Left lung (tissue), 10 donors: ENCODE measurements around the gene CLCN5. TPM values are rescaled to one million over a fixed set of nuclear protein-coding genes. Genes with fewer than 3 reads are reported as not detected.
A peak's percentile ranks its signal among the peaks of the same experiment; 100 is the strongest.

Source experiments
- ATAC-seq: fragments of 200-7000 bp; cut with Tn5 transposase; one replicate; pipeline ENCODE4 v1.9.1; 2020; ENCODE audit warnings: moderate library complexity
- DNase-seq, 4 donors: peaks; one replicate each; pipeline ENCODE4 v3.0.0-alpha.2; 2013 to 2020
- H3K27ac ChIP-seq, 2 donors: fragments of 200-600 bp; sonication (generic) in 1 of 2; one replicate each; pipeline versions ENCODE4 v1.5.0 to v1.8.0; 2020 to 2021
- H3K27me3 ChIP-seq, 2 donors: fragments of 200-600 bp; sonication (generic) in 1 of 2; one replicate each; pipeline versions ENCODE4 v1.5.0 to v1.8.0; 2020 to 2021
- H3K36me3 ChIP-seq, 2 donors: fragments of 200-600 bp; sonication (generic) in 1 of 2; one replicate each; pipeline versions ENCODE4 v1.5.0 to v1.8.0; 2020 to 2021
- H3K4me1 ChIP-seq, 2 donors: fragments of 200-600 bp; one replicate each; pipeline ENCODE4 v1.8.0; 2021
- H3K4me3 ChIP-seq, 2 donors: fragments of 200-600 bp; sonication (generic) in 1 of 2; one replicate each; pipeline versions ENCODE4 v1.5.0 to v1.8.0; 2020 to 2021; ENCODE audit warnings: mild to moderate bottlenecking in 1 of 2
- H3K9me3 ChIP-seq, 2 donors: fragments of 200-600 bp; sonication (generic) in 1 of 2; one replicate each; pipeline versions ENCODE4 v1.5.0 to v1.8.0; 2020 to 2021
- intact Hi-C, 2 donors: fragments of 100-400 bp; cut with DNase I; formaldehyde crosslinking; loops; one replicate each; pipeline versions ENCODE4 v1.11.2 to v1.14.2; 2022
- polyA plus RNA-seq, 6 donors: library from polyadenylated mRNA; unstranded; fragments of 120-200 nt; gene quantifications; one replicate each; pipeline ENCODE4 v1.2.1, GENCODE V29; 2013; ENCODE audit not compliant: insufficient read length in 6 of 6
- total RNA-seq, 2 donors: library from RNA; stranded (reverse); fragmentation: NEBNext Ultra II Directional; extraction: Animal tissue kit (Norgen Biotek cat#: 25700); gene quantifications; one replicate each; pipeline ENCODE4 v1.2.1, GENCODE V29; 2021
- TF ChIP-seq, protein P1 (sequence below), 2 donors: fragments of 200-600 bp; sonication (generic) in 1 of 2; IDR thresholded peaks; one replicate each; pipeline versions ENCODE4 v1.5.0 to v1.8.0; 2021; ENCODE audit warnings: antibody characterized with exemption in 2 of 2
- donor health status: DM: no; HTN: yes; CAD: no.
- donor health status: DM: no; HTN: no; CAD: no.

CLCN5 gene
- total and polyA plus RNA-seq, 8 donors: 12.5 to 19.5 (median 14.9) TPM

- H3K9me3 ChIP-seq: no peaks in the 10 kb centered on the region
- H3K27ac ChIP-seq: no peak overlapping the region
- no peaks in the 10 kb centered on the region for H3K4me1 ChIP-seq
- intact Hi-C loops: no loop called here
- no peaks in the 10 kb centered on the region for H3K36me3 ChIP-seq
- DNase-seq: no peak
- TF ChIP-seq, protein P1, sequence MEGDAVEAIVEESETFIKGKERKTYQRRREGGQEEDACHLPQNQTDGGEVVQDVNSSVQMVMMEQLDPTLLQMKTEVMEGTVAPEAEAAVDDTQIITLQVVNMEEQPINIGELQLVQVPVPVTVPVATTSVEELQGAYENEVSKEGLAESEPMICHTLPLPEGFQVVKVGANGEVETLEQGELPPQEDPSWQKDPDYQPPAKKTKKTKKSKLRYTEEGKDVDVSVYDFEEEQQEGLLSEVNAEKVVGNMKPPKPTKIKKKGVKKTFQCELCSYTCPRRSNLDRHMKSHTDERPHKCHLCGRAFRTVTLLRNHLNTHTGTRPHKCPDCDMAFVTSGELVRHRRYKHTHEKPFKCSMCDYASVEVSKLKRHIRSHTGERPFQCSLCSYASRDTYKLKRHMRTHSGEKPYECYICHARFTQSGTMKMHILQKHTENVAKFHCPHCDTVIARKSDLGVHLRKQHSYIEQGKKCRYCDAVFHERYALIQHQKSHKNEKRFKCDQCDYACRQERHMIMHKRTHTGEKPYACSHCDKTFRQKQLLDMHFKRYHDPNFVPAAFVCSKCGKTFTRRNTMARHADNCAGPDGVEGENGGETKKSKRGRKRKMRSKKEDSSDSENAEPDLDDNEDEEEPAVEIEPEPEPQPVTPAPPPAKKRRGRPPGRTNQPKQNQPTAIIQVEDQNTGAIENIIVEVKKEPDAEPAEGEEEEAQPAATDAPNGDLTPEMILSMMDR (IDR thresholded peaks at IDR 0.05): no peak
- H3K27me3 ChIP-seq: no peaks in the 10 kb centered on the region
- no peak overlapping the region for H3K4me3 ChIP-seq
- ATAC-seq: no peak
Measured at GRCh38 chrX:50106051-50106675, 183.8 kb downstream of the CLCN5 start.

- Histone ChIP-seq H3K9me3 (no peaks in the 10 kb centered on the region), H3K4me1 (no peaks in the 10 kb centered on the region), H3K27ac (no peak overlapping the region), H3K36me3 (no peaks in the 10 kb centered on the region), H3K4me3 (no peak overlapping the region), H3K27me3 (no peaks in the 10 kb centered on the region)
- DNase-seq (no peak), ATAC-seq (no peak)
- TF ChIP-seq, protein P1 (IDR thresholded peaks at IDR 0.05): no peak
- intact Hi-C loops: no loop called here
Measured at GRCh38 chrX:50107470-50107869, 185.1 kb downstream of the CLCN5 start.

DNA sequence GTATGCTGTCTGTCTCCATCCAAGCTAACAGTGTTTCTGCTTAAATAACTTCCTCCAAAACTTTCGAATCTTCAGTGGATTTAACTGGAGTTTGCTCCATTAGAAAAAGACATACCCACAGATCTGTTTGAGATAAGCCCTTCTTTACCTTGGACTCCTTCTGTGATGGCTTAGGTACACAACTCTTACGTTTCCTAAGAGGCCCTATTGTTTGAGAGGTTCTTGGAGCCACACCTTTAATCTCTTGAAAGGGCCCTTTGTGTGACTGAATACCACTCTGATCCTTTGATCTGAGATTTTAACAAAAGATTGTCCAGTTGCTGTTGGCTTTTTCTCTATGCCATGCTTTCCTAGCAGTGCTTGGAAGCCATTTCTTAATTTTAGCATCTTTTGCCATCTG, 185.9 kb downstream of the CLCN5 start:
- Histone ChIP-seq H3K36me3 (no peaks in the 10 kb centered on the region), H3K4me1 (no peaks in the 10 kb centered on the region), H3K27ac (no peak overlapping the region), H3K9me3 (no peaks in the 10 kb centered on the region), H3K4me3 (no peak overlapping the region), H3K27me3 (no peaks in the 10 kb centered on the region)
- peak; percentile 71 for ATAC-seq
- intact Hi-C loops: no loop called here
- DNase-seq: no peak
- TF ChIP-seq, protein P1 (IDR thresholded peaks at IDR 0.05): no peak

- TF ChIP-seq, protein P1 (IDR thresholded peaks at IDR 0.05): no peak
- Histone ChIP-seq H3K27ac (no peak overlapping the region), H3K36me3 (no peaks in the 10 kb centered on the region), H3K4me1 (no peaks in the 10 kb centered on the region), H3K9me3 (no peaks in the 10 kb centered on the region), H3K27me3 (no peaks in the 10 kb centered on the region), H3K4me3 (no peak overlapping the region)
- DNase-seq: peak in 2 of 4 donors; percentile 21 to 42
- ATAC-seq: peak; percentile 53
- intact Hi-C loops: no loop called here
Measured at GRCh38 chrX:50111742-50112141, 189.3 kb downstream of the CLCN5 start.

DNA sequence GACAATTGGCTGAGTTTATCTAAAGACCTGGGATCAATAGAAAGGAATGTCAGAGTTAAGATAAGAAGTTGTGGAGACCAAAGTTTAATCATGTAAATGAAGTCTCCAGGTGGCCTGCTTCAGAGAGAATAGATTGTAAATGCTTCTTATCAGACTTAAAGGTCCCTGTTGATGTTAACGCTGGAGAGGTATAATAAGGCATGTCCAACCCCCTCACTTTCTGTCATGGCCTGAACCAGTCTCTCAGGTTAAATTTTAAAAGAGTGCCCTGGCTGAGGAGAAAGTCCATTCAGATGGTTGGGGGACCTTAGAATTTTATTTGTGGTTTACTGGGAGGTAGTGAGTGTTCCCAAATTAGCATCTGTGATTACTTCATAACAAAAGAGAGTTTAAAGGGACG, 191.7 kb downstream of the CLCN5 start:
- intact Hi-C loops: no loop called here
- no peak for ATAC-seq
- TF ChIP-seq, protein P1 (IDR thresholded peaks at IDR 0.05): no peak

More for the DNA sequence above, 191.7 kb downstream of the CLCN5 start:
- Histone ChIP-seq H3K27ac (no peak overlapping the region), H3K4me3 (no peak overlapping the region), H3K36me3 (no peaks in the 10 kb centered on the region), H3K9me3 (no peaks in the 10 kb centered on the region), H3K27me3 (no peaks in the 10 kb centered on the region), H3K4me1 (no peaks in the 10 kb centered on the region)
- DNase-seq: no peak
